Measurements from ENCODE around the gene ZMYND11. TPM values are rescaled to one million over a fixed set of nuclear protein-coding genes. Genes with fewer than 3 reads are reported as not detected.

ZMYND11 gene
- total and polyA plus RNA-seq, 2 experiments from 2014 or later: 31.5 to 70.2 TPM

GRCh38 chr10:232878-233277 lies 97.6 kb downstream of the ZMYND11 start:
- TF ChIP-seq CTCF (IDR thresholded peaks at IDR 0.05; ENCODE audit: poor library complexity) (no peak), EZH2 (IDR thresholded peaks at IDR 0.05; ENCODE audit: borderline replicate concordance) (no peak), EZH2phosphoT487 (IDR thresholded peaks at IDR 0.05; ENCODE audit: low read depth, severe bottlenecking, unreplicated experiment) (no peak)
- no peak for DNase-seq (ENCODE audit: low spot score)
- 97% methylated on average over 11 of the region's 11 CpGs for WGBS (ENCODE audit: low lambda C conversion rate, missing lambda C conversion rate)

GRCh38 chr10:234708-235406 lies 99.6 kb downstream of the ZMYND11 start:
- TF ChIP-seq EZH2phosphoT487 (IDR thresholded peaks at IDR 0.05; ENCODE audit: low read depth, severe bottlenecking, unreplicated experiment) (no peak), EZH2 (IDR thresholded peaks at IDR 0.05; ENCODE audit: borderline replicate concordance) (no peak), CTCF (IDR thresholded peaks at IDR 0.05; ENCODE audit: poor library complexity) (no peak)
- peaks cover 7% of the 10 kb centered on the region for H3K4me1 ChIP-seq (ENCODE audit: insufficient read depth)
- H3K9me3 ChIP-seq (ENCODE audit: low read depth): no peaks in the 10 kb centered on the region
- DNase-seq (ENCODE audit: low spot score): no peak
- H3K36me3 ChIP-seq (replicated peaks; ENCODE audit: insufficient read depth, low read depth): no peaks in the 10 kb centered on the region
- 81% methylated on average over 9 of the region's 9 CpGs for WGBS (ENCODE audit: low lambda C conversion rate, missing lambda C conversion rate)
- H3K27me3 ChIP-seq: no peaks in the 10 kb centered on the region
- peaks cover 2% of the 10 kb centered on the region for H4K20me1 ChIP-seq (ENCODE audit: insufficient read depth, poor library complexity, severe bottlenecking)
- no peak overlapping the region for H3K4me2 ChIP-seq
- no peak overlapping the region for H3K4me3 ChIP-seq
- H2AFZ ChIP-seq: no peak overlapping the region
- no peaks in the 10 kb centered on the region for H3K9me2 ChIP-seq (replicated peaks; ENCODE audit: insufficient read depth)
- no peak overlapping the region for H3K27ac ChIP-seq
- H3K79me2 ChIP-seq: peaks cover 5% of the 10 kb centered on the region

More at GRCh38 chr10:232878-233277, 97.6 kb downstream of the ZMYND11 start:
- Histone ChIP-seq H3K27ac (no peak overlapping the region), H3K9me2 (replicated peaks; ENCODE audit: insufficient read depth) (no peaks in the 10 kb centered on the region), H2AFZ (no peak overlapping the region), H3K79me2 (peaks cover 5% of the 10 kb centered on the region), H3K4me2 (no peak overlapping the region), H4K20me1 (ENCODE audit: insufficient read depth, poor library complexity, severe bottlenecking) (peaks cover 2% of the 10 kb centered on the region), H3K4me1 (ENCODE audit: insufficient read depth) (peaks cover 7% of the 10 kb centered on the region), H3K36me3 (replicated peaks; ENCODE audit: insufficient read depth, low read depth) (no peaks in the 10 kb centered on the region), H3K4me3 (no peak overlapping the region), H3K27me3 (no peaks in the 10 kb centered on the region), H3K9me3 (ENCODE audit: low read depth) (no peaks in the 10 kb centered on the region)

DNA sequence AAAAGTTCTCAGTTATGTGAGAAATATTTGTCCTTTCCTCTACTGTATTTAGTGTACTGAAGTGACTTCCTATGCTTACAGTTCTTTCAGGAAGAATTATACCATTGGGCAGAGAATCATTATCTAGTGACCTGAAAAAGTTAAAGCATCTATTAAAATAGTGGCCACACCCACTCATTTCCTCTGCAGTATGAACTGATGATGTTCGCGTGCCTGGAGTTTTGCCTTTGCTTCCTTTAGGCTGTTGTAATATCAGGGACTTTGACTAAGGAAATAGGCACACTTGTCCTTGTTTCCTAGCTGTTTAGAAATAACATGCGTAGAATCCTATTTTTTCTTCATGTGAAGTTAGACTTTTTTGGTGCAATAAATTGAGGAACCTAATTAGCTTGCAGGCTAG lies 100.7 kb downstream of the ZMYND11 start:
- 90% methylated on average over 3 of the region's 3 CpGs for WGBS (ENCODE audit: low lambda C conversion rate, missing lambda C conversion rate)
- H3K79me2 ChIP-seq: peaks cover 5% of the 10 kb centered on the region
- H4K20me1 ChIP-seq (ENCODE audit: insufficient read depth, poor library complexity, severe bottlenecking): peaks cover 2% of the 10 kb centered on the region
- peaks cover 7% of the 10 kb centered on the region for H3K4me1 ChIP-seq (ENCODE audit: insufficient read depth)
- no peak overlapping the region for H3K27ac ChIP-seq
- TF ChIP-seq EZH2phosphoT487 (IDR thresholded peaks at IDR 0.05; ENCODE audit: low read depth, severe bottlenecking, unreplicated experiment) (no peak), EZH2 (IDR thresholded peaks at IDR 0.05; ENCODE audit: borderline replicate concordance) (no peak)
- no peaks in the 10 kb centered on the region for H3K9me3 ChIP-seq (ENCODE audit: low read depth)
- DNase-seq (ENCODE audit: low spot score): no peak
- no peak overlapping the region for H3K4me3 ChIP-seq
- no peaks in the 10 kb centered on the region for H3K27me3 ChIP-seq
- no peaks in the 10 kb centered on the region for H3K36me3 ChIP-seq (replicated peaks; ENCODE audit: insufficient read depth, low read depth)
- H3K4me2 ChIP-seq: no peak overlapping the region
- H2AFZ ChIP-seq: no peak overlapping the region
- no peaks in the 10 kb centered on the region for H3K9me2 ChIP-seq (replicated peaks; ENCODE audit: insufficient read depth)

DNA sequence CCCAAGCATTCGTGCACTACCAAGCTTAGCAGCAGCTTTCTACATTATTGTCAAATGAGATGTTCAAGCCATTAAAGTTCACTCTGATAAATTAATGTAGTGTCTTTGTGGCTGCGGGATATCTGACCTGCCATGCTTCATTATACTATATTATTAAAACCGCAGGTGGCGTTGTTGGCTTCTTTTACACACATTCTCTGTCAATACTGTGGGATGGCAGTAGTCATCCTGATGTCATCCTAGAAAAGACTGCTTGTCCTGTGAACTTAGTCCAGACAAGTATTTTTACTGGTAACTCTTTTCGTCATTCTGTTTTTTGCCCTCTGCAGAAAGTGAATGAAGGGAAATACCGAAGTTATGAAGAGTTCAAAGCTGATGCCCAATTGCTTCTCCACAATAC lies 103.9 kb downstream of the ZMYND11 start:
- no peaks in the 10 kb centered on the region for H3K9me3 ChIP-seq (ENCODE audit: low read depth)
- H3K4me1 ChIP-seq (ENCODE audit: insufficient read depth): peaks cover 7% of the 10 kb centered on the region
- H3K4me3 ChIP-seq: no peak overlapping the region
- H3K36me3 ChIP-seq (replicated peaks; ENCODE audit: insufficient read depth, low read depth): no peaks in the 10 kb centered on the region
- H3K79me2 ChIP-seq: no peaks in the 10 kb centered on the region
- no peak overlapping the region for H2AFZ ChIP-seq
- no peak overlapping the region for H3K4me2 ChIP-seq
- no peak for DNase-seq (ENCODE audit: low spot score)
- peaks cover 2% of the 10 kb centered on the region for H4K20me1 ChIP-seq (ENCODE audit: insufficient read depth, poor library complexity, severe bottlenecking)
- 93% methylated on average over 6 of the region's 6 CpGs for WGBS (ENCODE audit: low lambda C conversion rate, missing lambda C conversion rate)
- no peaks in the 10 kb centered on the region for H3K27me3 ChIP-seq
- no peak overlapping the region for H3K27ac ChIP-seq
- no peak for TF ChIP-seq EZH2phosphoT487 (IDR thresholded peaks at IDR 0.05; ENCODE audit: low read depth, severe bottlenecking, unreplicated experiment)
- TF ChIP-seq CTCF (IDR thresholded peaks at IDR 0.05; ENCODE audit: poor library complexity): no peak
- no peak for TF ChIP-seq EZH2 (IDR thresholded peaks at IDR 0.05; ENCODE audit: borderline replicate concordance)
- H3K9me2 ChIP-seq (replicated peaks; ENCODE audit: insufficient read depth): no peaks in the 10 kb centered on the region

All from hepatocyte (in vitro differentiated cells).